ENCODE measurements around the gene FAM204A.

FAM204A gene

DNA sequence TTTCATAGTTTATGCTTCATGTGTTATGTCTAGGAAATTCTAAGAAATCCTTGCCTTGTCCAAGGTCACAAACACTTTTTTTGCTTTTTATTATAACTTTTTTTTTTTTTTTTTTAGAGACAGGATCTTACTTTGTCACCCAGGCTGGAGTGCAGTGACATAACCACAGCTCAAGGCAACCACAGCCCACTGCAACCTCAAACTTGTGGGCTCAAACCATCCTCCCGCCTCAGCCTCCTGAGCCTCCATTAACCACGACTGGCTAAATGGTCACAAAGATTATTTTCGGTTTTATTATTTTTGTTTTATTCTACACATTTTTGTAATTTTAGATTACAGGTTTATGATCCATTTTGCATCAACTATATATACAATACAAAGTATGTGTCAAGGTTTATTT, 7.1 kb upstream of the FAM204A start:
- no peak for DNase-seq (ENCODE audit: low spot score)
- TF ChIP-seq, protein P1, sequence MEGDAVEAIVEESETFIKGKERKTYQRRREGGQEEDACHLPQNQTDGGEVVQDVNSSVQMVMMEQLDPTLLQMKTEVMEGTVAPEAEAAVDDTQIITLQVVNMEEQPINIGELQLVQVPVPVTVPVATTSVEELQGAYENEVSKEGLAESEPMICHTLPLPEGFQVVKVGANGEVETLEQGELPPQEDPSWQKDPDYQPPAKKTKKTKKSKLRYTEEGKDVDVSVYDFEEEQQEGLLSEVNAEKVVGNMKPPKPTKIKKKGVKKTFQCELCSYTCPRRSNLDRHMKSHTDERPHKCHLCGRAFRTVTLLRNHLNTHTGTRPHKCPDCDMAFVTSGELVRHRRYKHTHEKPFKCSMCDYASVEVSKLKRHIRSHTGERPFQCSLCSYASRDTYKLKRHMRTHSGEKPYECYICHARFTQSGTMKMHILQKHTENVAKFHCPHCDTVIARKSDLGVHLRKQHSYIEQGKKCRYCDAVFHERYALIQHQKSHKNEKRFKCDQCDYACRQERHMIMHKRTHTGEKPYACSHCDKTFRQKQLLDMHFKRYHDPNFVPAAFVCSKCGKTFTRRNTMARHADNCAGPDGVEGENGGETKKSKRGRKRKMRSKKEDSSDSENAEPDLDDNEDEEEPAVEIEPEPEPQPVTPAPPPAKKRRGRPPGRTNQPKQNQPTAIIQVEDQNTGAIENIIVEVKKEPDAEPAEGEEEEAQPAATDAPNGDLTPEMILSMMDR (IDR thresholded peaks at IDR 0.05; ENCODE audit: extremely low read depth, insufficient read depth, missing control alignments), result no peak
- in situ Hi-C loops (cut with MboI; ENCODE audit: low pct_unique_long_range_greater_than_20kb, low sequenced_read_pairs, unreplicated experiment), result no loop called here

DNA sequence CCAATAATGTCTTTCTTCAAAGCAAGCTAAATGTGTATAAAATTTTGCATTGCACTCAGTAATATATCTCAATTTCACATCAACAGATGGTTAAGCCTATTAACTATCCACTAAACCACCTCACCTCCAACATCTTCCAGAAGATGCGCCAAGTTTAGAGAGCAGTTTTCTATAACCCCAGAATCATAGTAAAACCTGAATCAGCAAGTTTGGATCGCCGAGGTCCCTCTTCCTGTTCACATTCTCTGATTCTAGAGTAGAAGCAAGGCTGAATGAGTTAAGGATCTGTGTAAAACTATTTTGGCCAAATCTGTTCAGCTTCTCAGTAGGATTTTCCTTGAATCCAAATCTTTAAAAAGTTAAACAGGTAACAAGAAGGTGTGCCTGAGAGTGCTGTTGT, 1.4 kb upstream of the FAM204A start:
- no peak for DNase-seq (ENCODE audit: low spot score)
- TF ChIP-seq, protein P1 (IDR thresholded peaks at IDR 0.05; ENCODE audit: extremely low read depth, insufficient read depth, missing control alignments), result no peak
- in situ Hi-C loops (cut with MboI; ENCODE audit: low pct_unique_long_range_greater_than_20kb, low sequenced_read_pairs, unreplicated experiment), result no loop called here

DNA sequence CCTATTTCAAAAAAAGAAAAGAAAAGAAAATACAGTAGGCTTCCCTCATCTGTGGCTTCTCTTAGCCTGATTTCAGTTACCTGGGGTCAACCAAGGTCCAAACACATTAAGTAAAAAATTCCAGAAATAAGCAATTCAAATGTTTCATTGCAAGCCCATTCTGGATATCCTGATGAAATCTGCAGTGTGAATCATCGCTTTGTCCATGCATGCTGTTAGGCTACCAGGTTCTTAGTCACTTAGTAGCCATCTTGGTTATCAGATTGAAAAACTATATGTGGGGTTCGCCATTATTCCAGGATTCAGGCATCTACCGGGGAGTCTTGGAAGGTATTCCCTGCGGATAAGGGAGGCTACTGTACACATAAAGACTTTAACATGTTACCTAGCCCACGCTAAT, 991 bp upstream of the FAM204A start:
- TF ChIP-seq, protein P1 (IDR thresholded peaks at IDR 0.05; ENCODE audit: extremely low read depth, insufficient read depth, missing control alignments), result no peak
- in situ Hi-C loops (cut with MboI; ENCODE audit: low pct_unique_long_range_greater_than_20kb, low sequenced_read_pairs, unreplicated experiment), result no loop called here
- no peak for DNase-seq (ENCODE audit: low spot score)

DNA sequence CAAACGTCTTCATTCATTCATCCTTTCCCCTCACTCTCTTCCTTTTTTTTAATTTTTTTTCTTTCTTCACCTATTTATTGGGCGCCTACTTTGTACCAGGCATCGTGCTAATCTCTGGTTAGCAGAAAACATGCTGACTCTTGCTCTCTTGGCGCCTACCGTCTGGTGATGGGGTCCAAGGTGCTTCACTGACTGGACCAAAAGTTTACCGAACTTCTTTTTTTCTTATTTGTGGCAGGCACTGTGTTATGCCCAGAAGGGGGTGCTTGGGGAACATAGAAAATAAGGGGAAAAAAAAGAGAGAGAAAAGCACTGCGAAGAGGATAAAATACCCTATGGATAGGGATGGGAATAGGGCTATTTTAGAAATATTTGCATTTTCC, 505 bp upstream of the FAM204A start:
- TF ChIP-seq, protein P1 (IDR thresholded peaks at IDR 0.05; ENCODE audit: extremely low read depth, insufficient read depth, missing control alignments), result no peak
- in situ Hi-C loops (cut with MboI; ENCODE audit: low pct_unique_long_range_greater_than_20kb, low sequenced_read_pairs, unreplicated experiment), result no loop called here
- DNase-seq (ENCODE audit: low spot score), result no peak

DNA sequence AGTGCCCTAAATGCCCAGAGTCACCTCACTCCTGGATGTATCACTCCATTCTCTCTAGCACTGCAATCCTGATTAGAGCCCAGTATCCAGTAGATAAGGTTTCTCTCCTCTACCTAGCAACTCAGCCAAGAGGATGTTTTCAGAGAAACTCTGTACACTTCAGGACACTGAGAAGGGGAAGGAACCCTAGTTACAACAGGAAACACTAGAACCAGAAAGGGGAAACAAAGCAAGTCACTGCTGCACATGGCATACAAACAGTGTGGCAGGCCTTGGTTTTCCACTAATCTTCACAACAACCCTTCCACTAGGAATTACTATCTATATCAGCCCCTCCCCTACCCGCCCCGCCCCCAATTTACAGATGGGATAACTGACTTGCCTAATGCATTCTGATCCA, 1.6 kb downstream of the FAM204A start:
- in situ Hi-C loops (cut with MboI; ENCODE audit: low pct_unique_long_range_greater_than_20kb, low sequenced_read_pairs, unreplicated experiment), result no loop called here
- TF ChIP-seq, protein P1 (IDR thresholded peaks at IDR 0.05; ENCODE audit: extremely low read depth, insufficient read depth, missing control alignments), result no peak
- no peak for DNase-seq (ENCODE audit: low spot score)

DNA sequence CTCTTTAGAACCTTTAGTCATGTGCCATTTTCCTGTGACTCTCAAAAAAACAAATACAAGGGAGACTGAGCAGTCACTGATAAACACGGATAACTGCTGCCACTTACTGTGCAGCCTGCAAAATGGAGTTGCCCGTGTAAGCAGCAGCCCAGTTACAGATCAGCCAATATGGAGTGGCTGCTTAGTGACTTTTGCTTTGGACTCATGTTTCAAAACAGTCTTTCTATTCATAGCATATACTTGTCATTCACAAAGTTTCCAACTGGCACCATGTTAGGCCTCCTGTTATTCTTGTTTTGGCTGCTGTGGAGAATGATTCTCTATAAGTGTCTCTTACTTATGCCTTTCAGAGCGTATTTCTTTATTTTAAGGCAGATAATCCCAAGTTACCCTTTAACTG, 3.0 kb downstream of the FAM204A start:
- in situ Hi-C loops (cut with MboI; ENCODE audit: low pct_unique_long_range_greater_than_20kb, low sequenced_read_pairs, unreplicated experiment), result no loop called here
- TF ChIP-seq, protein P1 (IDR thresholded peaks at IDR 0.05; ENCODE audit: extremely low read depth, insufficient read depth, missing control alignments), result no peak
- DNase-seq (ENCODE audit: low spot score), result no peak

DNA sequence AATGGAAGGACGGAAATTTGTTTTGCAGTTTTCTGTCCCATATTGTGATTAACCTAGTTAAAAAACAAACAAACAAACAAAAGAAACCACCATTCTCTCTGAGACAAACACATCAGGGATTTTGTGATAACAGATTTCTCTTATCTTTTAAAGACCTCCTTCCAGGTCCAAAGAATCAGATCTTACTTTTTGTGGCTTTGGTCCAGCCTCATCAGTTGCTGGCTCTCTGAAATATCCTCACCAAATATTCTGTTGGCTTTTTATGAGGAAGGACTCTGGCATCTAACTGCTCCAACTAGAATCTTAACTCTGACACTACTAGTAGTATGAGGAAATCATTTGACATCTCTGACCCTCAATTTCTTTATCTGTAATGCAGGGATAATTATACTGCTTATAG, 4.8 kb downstream of the FAM204A start:
- in situ Hi-C loops (cut with MboI; ENCODE audit: low pct_unique_long_range_greater_than_20kb, low sequenced_read_pairs, unreplicated experiment), result no loop called here
- TF ChIP-seq, protein P1 (IDR thresholded peaks at IDR 0.05; ENCODE audit: extremely low read depth, insufficient read depth, missing control alignments), result no peak
- DNase-seq (ENCODE audit: low spot score), result no peak
